HG03045 (cell line): ENCODE data around the gene ENO1.
"Not testable (repeated sequence)": the region's sequence is repeated elsewhere in the genome, so short reads cannot be mapped to it uniquely, and the experiment has no call there.

Experiments
- ATAC-seq: cut with Tn5 transposase; IDR thresholded peaks from one replicate; pipeline ENCODE4 v1.9.1; 2021; ENCODE audit warnings: mild to moderate bottlenecking, moderate library complexity; ENCODE audit not compliant: unreplicated experiment

Gene ENO1

DNA sequence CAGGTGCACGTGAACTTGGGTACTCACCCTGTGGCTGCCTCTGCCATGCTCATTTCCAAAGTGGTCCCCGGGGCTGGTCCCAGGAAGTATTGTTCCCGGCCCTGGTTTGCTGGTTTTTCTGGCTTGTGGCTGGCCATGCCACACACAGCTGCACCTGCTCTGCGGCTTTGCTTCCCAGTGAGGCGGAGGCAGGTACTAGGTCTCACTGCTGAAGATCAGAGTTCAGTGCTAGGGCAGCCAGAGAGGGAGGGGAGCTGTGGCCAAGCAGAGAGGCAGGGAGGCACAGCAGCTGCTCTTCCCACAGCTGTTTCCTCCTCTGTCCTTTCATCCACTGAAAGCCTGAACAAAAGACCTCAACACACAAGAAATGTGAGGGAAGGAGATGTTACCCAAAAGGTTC, 30.5 kb downstream of the ENO1 start:
- no peak for ATAC-seq

- ATAC-seq: no peak
Measured at GRCh38 chr1:8846263-8846662, 32.2 kb downstream of the ENO1 start.

GRCh38 chr1:8845104-8846097, 33.1 kb downstream of the ENO1 start:
- ATAC-seq: no peak

- ATAC-seq: no peak
Measured at GRCh38 chr1:8844501-8845006, 33.9 kb downstream of the ENO1 start.

GRCh38 chr1:8841395-8841794, 37.1 kb downstream of the ENO1 start:
- ATAC-seq: no peak

DNA sequence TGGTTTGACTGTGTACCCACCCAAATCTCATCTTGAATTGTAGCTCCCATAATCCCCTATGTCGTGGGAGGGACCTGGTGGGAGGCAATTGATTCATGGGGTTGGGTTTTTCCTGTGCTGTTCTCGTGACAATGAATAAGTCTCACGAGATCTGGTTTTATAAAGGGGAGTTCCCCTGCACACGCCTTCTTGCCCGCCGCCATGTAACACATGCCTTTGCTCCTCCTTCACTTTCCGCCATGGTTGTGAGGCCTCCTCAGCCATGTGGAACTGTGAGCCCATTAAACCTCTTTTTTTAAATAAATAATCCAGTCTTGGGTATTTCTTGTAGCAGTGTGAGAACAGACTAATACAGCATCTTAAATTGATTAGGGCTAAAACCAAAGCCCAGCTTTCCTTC, 38.5 kb downstream of the ENO1 start:
- no peak for ATAC-seq

DNA sequence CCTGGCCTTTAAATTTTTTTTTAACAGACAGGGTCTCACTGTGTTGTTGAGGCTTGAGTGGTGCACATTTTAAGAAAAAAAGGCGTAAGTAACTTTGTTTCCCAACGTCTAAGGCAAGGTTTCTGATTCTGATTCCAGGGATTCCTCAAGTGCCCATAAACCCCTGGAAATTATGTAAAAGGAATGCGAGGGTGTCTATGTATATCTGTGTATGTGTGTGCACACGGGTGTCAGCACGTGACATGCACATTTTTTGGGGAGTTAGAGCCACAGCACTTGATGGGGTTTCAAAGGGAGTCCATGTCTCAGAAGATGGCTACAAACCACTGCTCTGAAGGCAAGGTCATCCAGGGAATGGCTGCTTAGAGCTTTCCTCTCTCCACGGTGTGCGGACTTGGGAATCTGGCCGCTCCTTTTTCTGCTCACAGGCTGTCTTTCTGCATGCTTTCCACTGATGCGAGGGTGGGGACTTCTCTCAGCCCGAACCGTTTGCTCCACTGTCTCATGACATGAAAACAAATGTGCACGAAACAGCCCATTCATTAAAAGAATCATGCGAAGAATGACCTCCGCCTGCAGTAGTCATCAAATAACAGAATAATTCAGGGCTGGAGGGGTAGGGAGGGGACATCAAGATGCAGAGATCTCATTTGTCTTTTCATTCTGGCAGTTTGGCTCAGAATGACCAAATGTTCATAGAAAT, 42.4 kb downstream of the ENO1 start:
- ATAC-seq: no peak

DNA sequence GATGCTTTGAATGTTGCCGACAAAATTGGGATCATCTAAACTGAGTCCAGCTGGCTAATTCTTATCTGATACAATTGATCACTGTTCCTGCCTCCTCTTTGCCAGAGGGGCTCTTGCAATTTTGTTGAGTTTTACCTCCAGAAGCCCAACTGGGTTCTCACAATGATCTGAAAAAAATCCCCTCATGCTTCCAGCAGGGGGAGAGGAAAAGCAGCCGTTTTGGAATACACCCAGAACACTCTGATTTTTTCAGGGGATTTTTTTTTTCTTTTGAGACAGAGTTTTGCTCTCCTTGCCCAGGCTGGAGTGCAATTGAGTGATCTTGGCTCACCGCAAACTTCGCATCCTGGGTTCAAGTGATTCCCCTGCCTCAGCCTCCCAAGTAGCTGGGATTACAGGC, 47.1 kb downstream of the ENO1 start:
- no peak for ATAC-seq

DNA sequence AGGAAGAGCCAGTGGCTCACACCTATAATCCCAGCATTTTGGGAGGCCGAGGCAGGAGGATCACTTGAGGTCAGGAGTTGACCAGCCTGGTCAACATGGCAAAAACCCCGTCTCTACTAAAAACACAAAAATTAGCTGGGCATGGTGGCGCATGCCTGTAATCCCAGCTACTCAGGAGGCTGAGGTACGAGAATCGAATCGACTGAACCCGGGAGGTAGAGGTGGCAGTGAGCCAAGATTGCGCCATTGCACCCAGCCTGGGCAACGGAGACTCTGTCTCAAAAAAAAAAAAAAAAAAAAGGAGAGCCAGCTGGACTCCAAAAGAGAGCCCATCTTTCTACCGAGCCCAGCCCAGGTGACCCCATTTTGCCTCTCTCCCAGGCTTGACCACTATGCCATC, 47.8 kb downstream of the ENO1 start:
- not testable (repeated sequence) for ATAC-seq

DNA sequence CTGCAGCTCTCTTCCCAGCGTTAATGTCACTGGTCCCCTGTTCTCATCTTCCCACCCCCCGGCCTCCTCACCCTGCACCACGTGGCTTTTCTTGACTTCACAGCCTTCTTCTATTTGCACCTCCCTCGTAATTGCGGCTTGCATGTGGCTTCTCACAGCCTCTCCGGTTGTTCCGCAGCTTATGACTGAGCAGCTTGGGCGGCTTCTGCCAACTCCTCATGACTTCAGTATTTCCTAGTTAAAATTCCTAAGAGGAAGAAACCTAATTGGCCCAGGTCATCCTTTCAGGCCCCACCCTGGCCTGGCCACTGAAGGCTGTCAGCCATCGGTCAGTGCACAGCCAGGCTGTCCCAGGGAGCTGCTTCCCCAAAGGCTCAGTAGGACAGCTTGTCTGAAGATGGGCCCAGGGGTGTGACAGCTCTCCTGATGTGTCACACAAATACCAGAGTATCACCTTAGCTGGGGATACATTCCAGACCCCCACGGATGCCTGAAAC, 52.5 kb downstream of the ENO1 start:
- ATAC-seq: no peak

DNA sequence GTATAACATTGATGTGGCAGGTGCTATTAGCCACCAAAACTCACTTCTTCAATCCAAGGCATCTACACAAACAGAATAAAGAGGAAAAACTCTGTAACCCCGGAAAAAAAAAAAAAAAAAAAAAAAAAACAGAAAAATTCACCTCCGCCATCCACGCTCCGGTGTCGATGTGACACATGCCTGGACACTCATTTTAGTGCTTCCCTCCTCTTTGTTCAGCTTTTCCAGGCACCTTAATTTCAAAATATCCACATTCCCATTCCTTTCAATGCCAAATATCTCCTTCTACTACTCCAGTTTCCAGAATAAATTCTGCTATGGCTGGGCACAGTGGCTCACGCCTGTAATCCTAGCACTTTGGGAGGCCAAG, 55.2 kb downstream of the ENO1 start:
- no peak for ATAC-seq

GRCh38 chr1:8822373-8823294, 55.9 kb downstream of the ENO1 start:
- no peak for ATAC-seq

- ATAC-seq: no peak
Measured at GRCh38 chr1:8821084-8821483, 57.4 kb downstream of the ENO1 start.

DNA sequence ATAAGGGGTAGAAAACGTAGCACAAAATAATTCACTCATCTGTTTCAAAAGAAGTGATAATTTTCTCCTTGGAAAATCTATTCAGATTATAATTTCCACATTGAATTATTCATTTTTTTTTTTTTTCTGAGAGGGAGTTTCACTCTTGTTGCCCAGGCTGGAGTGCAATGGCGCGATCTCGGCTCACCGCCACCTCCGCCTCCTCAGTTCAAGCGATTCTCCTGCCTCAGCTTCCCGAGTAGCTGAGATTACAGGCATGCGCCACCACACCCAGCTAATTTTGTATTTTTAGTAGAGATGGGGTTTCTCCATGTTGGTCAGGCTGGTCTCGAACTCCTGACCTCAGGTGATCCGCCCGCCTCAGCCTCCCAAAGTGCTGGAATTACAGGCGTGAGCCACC, 59.7 kb downstream of the ENO1 start:
- not testable (repeated sequence) for ATAC-seq

- no peak for ATAC-seq
Measured at GRCh38 chr1:8818325-8818775, 60.1 kb downstream of the ENO1 start.

GRCh38 chr1:8817412-8818324, 60.8 kb downstream of the ENO1 start, which contains the start of gene RERE:
RERE (minus strand) TSS chr1:8817640.
- peak; percentile 93 for ATAC-seq

DNA sequence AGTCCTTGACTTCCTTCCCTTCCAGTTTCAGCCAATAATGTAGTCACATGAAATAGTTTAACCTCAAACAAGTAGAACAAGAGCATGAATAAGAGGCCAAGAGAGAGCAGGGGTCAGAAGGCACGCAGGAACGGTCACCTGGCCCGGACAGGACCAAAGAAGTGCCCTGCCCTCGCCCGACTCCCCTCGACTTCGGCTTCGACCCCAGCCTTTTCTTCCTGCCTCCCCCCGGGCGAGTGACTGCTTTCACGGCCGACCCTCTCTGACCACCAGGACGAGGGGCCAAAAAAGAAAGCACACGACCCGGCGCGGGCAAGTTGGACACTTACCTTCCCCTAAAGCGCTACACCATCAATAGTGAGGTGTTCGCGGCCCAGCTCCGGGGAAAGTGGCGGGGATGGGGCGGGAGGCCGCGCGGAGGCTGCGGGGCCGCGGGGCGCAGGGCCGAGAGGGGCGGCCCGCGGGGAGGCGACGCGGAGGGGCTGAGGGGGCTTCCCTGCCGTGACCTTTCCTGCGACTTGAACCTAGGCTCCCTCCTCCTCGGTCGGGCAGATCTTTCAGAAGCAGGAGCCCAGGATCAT, 61.6 kb downstream of the ENO1 start:
- ATAC-seq: no peak

DNA sequence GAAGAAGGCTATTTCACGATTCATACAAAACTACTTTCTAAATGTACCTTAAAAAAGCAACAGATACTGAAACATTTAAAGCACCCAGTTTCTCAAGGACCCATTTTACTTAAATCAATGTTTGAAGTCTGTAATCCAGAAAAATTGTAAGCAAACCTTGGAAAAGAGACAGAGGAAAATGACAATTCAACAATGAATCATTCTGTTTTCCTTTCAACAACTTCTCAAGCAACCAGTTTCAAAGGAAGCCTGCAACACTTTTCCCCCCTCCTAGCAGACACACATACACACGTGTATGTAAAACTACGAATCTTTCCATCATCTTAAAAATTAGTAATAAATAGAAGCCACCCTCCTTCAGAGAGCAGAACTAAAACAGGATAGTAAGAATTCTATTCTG, 62.2 kb downstream of the ENO1 start:
- ATAC-seq: no peak

DNA sequence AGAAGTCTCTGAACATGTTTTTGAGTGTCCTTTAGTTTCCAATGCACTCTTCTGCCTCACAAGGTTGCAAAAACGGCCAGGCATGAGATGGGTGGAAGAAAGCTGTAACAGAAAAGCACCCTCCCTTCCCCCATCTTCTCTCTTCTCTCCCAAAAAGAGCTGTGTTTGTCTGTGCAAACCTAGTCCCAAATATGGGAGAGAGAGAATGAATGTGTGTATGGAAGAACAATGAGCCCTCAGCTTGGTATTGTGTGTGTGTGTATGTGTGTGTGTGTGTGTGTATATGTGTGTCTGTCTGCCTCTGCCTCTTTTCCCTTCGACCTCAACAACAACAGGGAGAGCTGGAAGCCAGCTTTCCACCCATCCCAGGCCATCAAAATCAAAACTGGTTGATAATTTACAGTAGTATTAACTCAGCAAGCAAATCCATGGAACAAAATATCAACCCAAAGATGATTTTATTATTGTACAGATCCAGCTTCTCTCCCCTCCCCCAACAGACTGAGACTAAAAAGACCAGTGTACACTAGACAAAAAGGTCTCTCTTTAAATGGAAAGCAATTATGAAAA, 62.8 kb downstream of the ENO1 start:
- ATAC-seq: no peak
